Coronary artery (tissue), 2 donors: Measurements from ENCODE around the gene B4GALT2.

Experiments
- DNase-seq: peaks from one replicate; pipeline ENCODE4 v3.0.0-alpha.2; 2017; ENCODE audit warnings: low spot score
- H3K27ac ChIP-seq, 2 donors: fragments of 200-600 bp; sonication (generic); one replicate each; pipeline ENCODE4 v1.5.1; 2016 to 2019
- H3K4me3 ChIP-seq: fragments of 200-600 bp; sonication (generic); 2 replicates; pipeline ENCODE4 v1.5.1; 2016; ENCODE audit warnings: mild to moderate bottlenecking, moderate library complexity
- CTCF ChIP-seq: fragments of 200-600 bp; sonication (generic); IDR thresholded peaks from one replicate; pipeline ENCODE4 v1.5.1; 2019; ENCODE audit warnings: antibody characterized with exemption

B4GALT2 gene

GRCh38 chr1:43934101-43934985 is 44.7 kb upstream of the B4GALT2 start:
- DNase-seq: no peak
- TF ChIP-seq CTCF: peak; percentile 81
- Histone ChIP-seq H3K4me3 (peak overlapping the region; percentile 63), H3K27ac (peak overlapping the region; percentile 25 to 33)

- Histone ChIP-seq H3K27ac (no peak overlapping the region), H3K4me3 (no peak overlapping the region)
- DNase-seq: no peak
- TF ChIP-seq CTCF: no peak
Observed at GRCh38 chr1:43934986-43935324, 44.1 kb upstream of the B4GALT2 start.

GRCh38 chr1:43935711-43936427 is 43.1 kb upstream of the B4GALT2 start:
- no peak for DNase-seq
- Histone ChIP-seq H3K27ac (no peak overlapping the region), H3K4me3 (peak overlapping the region; percentile 68)
- TF ChIP-seq CTCF: no peak

- H3K27ac ChIP-seq: no peak overlapping the region
- peak overlapping the region; percentile 68 for H3K4me3 ChIP-seq
- DNase-seq: no peak
- no peak for TF ChIP-seq CTCF
Observed at GRCh38 chr1:43936431-43937151, 42.4 kb upstream of the B4GALT2 start.

GRCh38 chr1:43937179-43937865 is 41.7 kb upstream of the B4GALT2 start:
- no peak for DNase-seq
- H3K4me3 ChIP-seq: no peak overlapping the region
- no peak overlapping the region for H3K27ac ChIP-seq
- TF ChIP-seq CTCF: no peak

GRCh38 chr1:43938383-43938782 is 40.6 kb upstream of the B4GALT2 start:
- TF ChIP-seq CTCF: no peak
- H3K27ac ChIP-seq: no peak overlapping the region
- no peak overlapping the region for H3K4me3 ChIP-seq
- no peak for DNase-seq
